Left ventricle myocardium inferior (tissue), 1 donor: ENCODE results near the gene ANAPC15. TPM values are rescaled to one million over a fixed set of nuclear protein-coding genes. Genes with fewer than 3 reads are reported as not detected.
"Not testable (repeated sequence)": the region's sequence is repeated elsewhere in the genome, so short reads cannot be mapped to it uniquely, and the experiment has no call there.

Experiments used
- DNase-seq: peaks from one replicate; pipeline ENCODE4 v3.0.0-alpha.2; 2020
- H3K27ac ChIP-seq: fragments of 200-600 bp; replicated peaks from 2 replicates; pipeline ENCODE4 v1.8.0; 2021
- H3K27me3 ChIP-seq: fragments of 200-600 bp; 2 replicates; pipeline ENCODE4 v1.8.0; 2021; ENCODE audit warnings: low read depth
- H3K36me3 ChIP-seq: fragments of 200-600 bp; 2 replicates; pipeline ENCODE4 v1.8.0; 2021
- H3K4me1 ChIP-seq: fragments of 200-600 bp; 2 replicates; pipeline ENCODE4 v1.8.0; 2021
- H3K4me3 ChIP-seq: fragments of 200-600 bp; 2 replicates; pipeline ENCODE4 v1.8.0; 2021; ENCODE audit warnings: mild to moderate bottlenecking, moderate library complexity
- H3K9me3 ChIP-seq: fragments of 200-600 bp; replicated peaks from 2 replicates; pipeline ENCODE4 v1.8.0; 2021
- CTCF ChIP-seq: fragments of 200-600 bp; IDR thresholded peaks from 2 replicates; pipeline ENCODE4 v1.8.0; 2021; ENCODE audit warnings: antibody characterized with exemption, mild to moderate bottlenecking, borderline replicate concordance
- intact Hi-C: fragments of 100-400 bp; cut with micrococcal nuclease; formaldehyde crosslinking; loops from one replicate; pipeline ENCODE4 v1.11.0; 2022
- total RNA-seq: library from RNA; stranded (reverse); fragmentation: NEBNext Ultra II Directional; extraction: Animal tissue kit (Norgen Biotek cat#: 25700); gene quantifications from one replicate; pipeline ENCODE4 v1.2.1, GENCODE V29; 2021
- donor health status: DM: no; HTN: yes; CAD: no; lungs with severe emphysema.

The ANAPC15 gene
- total RNA-seq, 1 donor from 2014 or later = 43.9 TPM

- intact Hi-C loops = no loop called here
- no peak for DNase-seq
Observed at GRCh38 chr11:72140661-72141060, 28.2 kb upstream of the ANAPC15 start.

GRCh38 chr11:72139500-72139899, 27.0 kb upstream of the ANAPC15 start:
- Histone ChIP-seq H3K4me3 (no peak overlapping the region), H3K9me3 (no peaks in the 10 kb centered on the region), H3K4me1 (no peaks in the 10 kb centered on the region), H3K27me3 (no peaks in the 10 kb centered on the region), H3K36me3 (no peaks in the 10 kb centered on the region), H3K27ac (no peak overlapping the region)
- intact Hi-C loops = no loop called here
- TF ChIP-seq CTCF = no peak
- no peak for DNase-seq

More at GRCh38 chr11:72140661-72141060, 28.2 kb upstream of the ANAPC15 start:
- no peak overlapping the region for H3K27ac ChIP-seq
- TF ChIP-seq CTCF = no peak
- no peaks in the 10 kb centered on the region for H3K27me3 ChIP-seq
- no peaks in the 10 kb centered on the region for H3K36me3 ChIP-seq
- no peak overlapping the region for H3K4me3 ChIP-seq
- H3K9me3 ChIP-seq = no peaks in the 10 kb centered on the region
- no peaks in the 10 kb centered on the region for H3K4me1 ChIP-seq

DNA sequence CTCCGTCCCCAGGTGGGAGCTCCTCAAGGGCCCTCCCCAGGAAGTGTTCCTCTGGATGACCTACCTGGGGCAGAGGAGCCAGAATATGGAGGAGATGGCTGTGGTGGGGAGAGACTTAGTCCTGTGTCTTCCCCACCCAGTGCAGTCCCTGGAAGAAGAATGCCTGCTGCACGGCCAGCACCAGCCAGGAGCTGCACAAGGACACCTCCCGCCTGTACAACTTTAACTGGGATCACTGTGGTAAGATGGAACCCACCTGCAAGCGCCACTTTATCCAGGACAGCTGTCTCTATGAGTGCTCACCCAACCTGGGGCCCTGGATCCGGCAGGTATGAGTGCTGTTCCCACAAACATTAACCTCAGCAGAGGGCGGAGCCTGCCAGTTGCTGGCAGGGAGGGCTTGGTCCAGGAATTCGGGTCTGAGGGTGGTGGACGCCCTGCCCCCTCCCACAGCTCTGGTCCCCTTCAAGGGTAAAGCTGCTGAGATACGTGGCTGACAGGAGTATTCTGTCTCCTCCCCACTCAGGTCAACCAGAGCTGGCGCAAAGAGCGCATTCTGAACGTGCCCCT, 26.4 kb upstream of the ANAPC15 start:
- H3K4me1 ChIP-seq = no peaks in the 10 kb centered on the region
- H3K9me3 ChIP-seq = no peaks in the 10 kb centered on the region
- intact Hi-C loops = no loop called here
- no peak overlapping the region for H3K27ac ChIP-seq
- no peak for TF ChIP-seq CTCF
- no peak overlapping the region for H3K4me3 ChIP-seq
- H3K36me3 ChIP-seq = no peaks in the 10 kb centered on the region
- H3K27me3 ChIP-seq = no peaks in the 10 kb centered on the region
- no peak for DNase-seq

DNA sequence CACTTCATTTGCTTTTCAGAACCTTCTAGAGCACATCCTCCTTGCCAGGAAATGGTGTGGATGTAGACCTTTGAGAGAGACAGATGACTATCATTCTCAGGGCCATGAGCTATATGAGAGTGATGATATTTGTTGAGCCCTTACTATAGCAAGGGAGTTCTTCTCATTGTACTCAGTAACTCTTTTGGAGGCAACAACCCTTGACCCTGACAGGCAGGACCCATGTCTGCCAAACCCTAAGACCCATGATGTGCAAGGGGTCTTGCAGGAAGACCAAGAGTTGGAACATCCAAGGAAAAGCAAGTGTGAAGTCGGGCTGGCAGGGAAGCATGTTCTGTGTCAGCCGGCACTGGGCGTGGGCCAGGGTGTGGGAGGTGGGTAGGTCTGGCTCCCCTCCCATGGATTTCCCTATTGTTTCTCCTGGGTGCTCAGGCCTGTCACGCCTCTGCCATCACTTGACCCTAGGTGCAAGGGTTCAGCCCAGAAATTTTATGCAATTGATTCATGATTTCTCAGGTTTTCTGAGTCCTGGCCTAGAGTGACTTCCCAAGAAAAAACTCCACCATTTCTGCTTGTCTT, 24.3 kb upstream of the ANAPC15 start:
- H3K27me3 ChIP-seq = peaks cover 4% of the 10 kb centered on the region
- intact Hi-C loops = no loop called here

DNA sequence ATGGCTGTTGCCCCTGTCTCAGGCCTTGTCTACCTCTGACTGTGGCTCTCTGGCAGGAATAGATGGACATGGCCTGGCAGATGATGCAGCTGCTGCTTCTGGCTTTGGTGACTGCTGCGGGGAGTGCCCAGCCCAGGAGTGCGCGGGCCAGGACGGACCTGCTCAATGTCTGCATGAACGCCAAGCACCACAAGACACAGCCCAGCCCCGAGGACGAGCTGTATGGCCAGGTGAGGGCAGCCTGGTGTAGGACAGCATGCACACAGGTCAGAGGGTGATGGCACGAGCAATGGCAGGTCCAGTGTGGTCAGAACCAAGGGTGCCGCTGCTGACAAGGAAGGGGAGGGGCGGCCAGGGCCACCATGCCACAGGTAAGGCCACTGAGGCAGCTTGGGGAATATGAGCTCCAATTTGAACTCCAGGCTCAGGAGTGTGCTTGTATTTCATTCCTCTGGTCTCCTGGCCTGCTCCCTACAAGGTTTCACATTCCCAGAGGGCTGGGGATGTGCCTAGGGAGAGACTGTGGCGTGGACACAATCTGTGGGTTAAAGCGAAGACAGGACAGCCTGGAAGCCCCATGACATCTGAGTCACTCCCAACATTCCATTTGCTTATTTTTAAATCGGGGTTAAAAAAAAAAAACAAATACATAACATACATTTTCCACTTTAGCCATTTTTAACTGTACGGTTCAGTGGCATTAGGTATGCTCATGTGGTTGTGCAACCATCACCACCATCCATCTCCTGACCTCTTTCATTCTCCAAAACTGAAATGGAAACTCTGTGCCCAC, 23.6 kb upstream of the ANAPC15 start:
- H3K27me3 ChIP-seq = peaks cover 4% of the 10 kb centered on the region
- no peak for TF ChIP-seq CTCF
- H3K27ac ChIP-seq = no peak overlapping the region

More for the DNA sequence above, 24.3 kb upstream of the ANAPC15 start:
- TF ChIP-seq CTCF = no peak
- no peaks in the 10 kb centered on the region for H3K9me3 ChIP-seq
- no peak for DNase-seq
- H3K27ac ChIP-seq = no peak overlapping the region
- no peaks in the 10 kb centered on the region for H3K36me3 ChIP-seq
- H3K4me3 ChIP-seq = no peak overlapping the region
- H3K4me1 ChIP-seq = no peaks in the 10 kb centered on the region

DNA sequence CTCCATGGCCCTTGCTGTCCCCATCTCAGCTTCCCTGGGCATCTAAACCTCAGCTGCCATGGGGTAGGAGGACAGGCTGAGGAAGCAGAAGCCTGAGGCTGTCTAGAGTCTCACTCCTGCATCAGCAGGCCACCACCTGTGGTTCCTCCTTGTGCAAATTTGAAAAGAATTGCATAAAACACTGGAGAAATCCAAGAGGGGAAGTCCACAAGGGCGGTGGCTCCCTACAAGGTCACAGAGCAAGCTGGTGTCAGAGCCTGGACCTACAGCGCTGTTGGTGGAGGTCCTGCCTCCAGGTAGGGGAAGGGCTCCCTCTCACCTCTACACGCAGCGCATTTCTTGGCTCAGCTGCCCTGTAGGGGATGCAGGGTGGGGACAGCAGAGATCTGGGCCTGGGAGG, 23.0 kb upstream of the ANAPC15 start, which contains the start of gene FOLR3:
FOLR3 (plus strand) TSS at position 253 of the 400 bp plus-strand sequence. CDS start 228 bp downstream, outside the sequence.
- H3K36me3 ChIP-seq, H3K4me1 ChIP-seq, DNase-seq, H3K27me3 ChIP-seq, H3K4me3 ChIP-seq, intact Hi-C loops, H3K9me3 ChIP-seq, H3K27ac ChIP-seq: not testable (repeated sequence)

More for the DNA sequence above, 23.6 kb upstream of the ANAPC15 start:
- intact Hi-C loops = no loop called here
- no peak for DNase-seq
- H3K4me3 ChIP-seq = no peak overlapping the region
- H3K4me1 ChIP-seq = no peaks in the 10 kb centered on the region
- no peaks in the 10 kb centered on the region for H3K36me3 ChIP-seq
- H3K9me3 ChIP-seq = no peaks in the 10 kb centered on the region
